Measurements from ENCODE around the gene USP8. TPM values are rescaled to one million over a fixed set of nuclear protein-coding genes. Genes with fewer than 3 reads are reported as not detected.

The USP8 gene
- total RNA-seq, 2 donors from 2014 or later = 32.4 to 34.6 TPM

DNA sequence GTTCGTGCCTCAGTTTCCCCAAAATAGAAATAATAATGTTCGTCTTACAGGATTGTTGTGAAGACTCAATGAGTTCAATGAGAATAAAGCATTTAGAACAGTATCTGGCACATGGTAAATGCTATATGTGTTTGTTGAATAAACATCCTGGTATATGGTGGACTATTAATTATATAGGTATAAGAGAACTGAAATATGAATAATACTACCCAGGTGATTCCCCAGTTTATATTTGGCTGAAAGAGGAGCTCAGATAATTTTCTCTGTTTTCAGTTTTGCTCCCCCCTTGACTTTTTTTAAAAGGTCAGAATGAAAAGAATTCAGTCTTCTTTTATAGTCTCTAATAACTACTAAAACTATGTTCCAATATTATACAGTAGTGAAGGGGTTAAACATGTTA is 46.9 kb downstream of the USP8 start:
- 90% methylated on average over 2 of the region's 2 CpGs for WGBS, 2 donors
- no peak overlapping the region for H3K4me3 ChIP-seq
- intact Hi-C loops (cut with DNase I) = no loop called here
- no peaks in the 10 kb centered on the region for H3K9me3 ChIP-seq
- no peak for DNase-seq
- ATAC-seq = no peak
- no peak overlapping the region for H3K27ac ChIP-seq
- no peaks in the 10 kb centered on the region for H3K4me1 ChIP-seq
- H3K27me3 ChIP-seq = no peaks in the 10 kb centered on the region
- H3K36me3 ChIP-seq (replicated peaks in 1 of 2; ENCODE audit: insufficient read depth in 1 of 2, low read depth in 2 of 2) = peaks cover 0 to 2% of the 10 kb centered on the region in 2 donors
- TF ChIP-seq, protein P1, sequence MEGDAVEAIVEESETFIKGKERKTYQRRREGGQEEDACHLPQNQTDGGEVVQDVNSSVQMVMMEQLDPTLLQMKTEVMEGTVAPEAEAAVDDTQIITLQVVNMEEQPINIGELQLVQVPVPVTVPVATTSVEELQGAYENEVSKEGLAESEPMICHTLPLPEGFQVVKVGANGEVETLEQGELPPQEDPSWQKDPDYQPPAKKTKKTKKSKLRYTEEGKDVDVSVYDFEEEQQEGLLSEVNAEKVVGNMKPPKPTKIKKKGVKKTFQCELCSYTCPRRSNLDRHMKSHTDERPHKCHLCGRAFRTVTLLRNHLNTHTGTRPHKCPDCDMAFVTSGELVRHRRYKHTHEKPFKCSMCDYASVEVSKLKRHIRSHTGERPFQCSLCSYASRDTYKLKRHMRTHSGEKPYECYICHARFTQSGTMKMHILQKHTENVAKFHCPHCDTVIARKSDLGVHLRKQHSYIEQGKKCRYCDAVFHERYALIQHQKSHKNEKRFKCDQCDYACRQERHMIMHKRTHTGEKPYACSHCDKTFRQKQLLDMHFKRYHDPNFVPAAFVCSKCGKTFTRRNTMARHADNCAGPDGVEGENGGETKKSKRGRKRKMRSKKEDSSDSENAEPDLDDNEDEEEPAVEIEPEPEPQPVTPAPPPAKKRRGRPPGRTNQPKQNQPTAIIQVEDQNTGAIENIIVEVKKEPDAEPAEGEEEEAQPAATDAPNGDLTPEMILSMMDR (IDR thresholded peaks at IDR 0.05) = no peak
- no peak for TF ChIP-seq POLR2A (IDR thresholded peaks at IDR 0.05)

DNA sequence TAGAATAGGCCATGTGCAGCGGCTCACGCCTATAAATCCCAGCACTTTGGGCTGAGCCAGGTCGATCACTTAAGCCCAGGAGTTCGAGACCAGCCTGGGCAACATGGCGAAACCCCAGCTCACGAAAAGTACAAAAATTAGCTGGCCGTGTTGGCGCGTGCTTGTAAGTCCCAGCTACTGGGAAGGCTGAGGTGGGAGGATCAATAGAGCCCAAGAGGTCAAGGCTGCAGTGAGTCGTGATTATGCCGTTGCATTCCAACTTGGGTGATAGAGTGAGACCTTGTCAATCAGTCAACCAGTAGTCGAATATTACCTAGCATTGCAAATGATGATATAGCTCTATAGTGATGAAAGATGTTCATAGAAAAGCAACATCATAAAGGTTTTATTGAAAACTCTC is 51.9 kb downstream of the USP8 start:
- no peaks in the 10 kb centered on the region for H3K9me3 ChIP-seq
- ATAC-seq = no peak
- peaks cover 8 to 15% of the 10 kb centered on the region in 2 donors for H3K36me3 ChIP-seq (replicated peaks in 1 of 2; ENCODE audit: insufficient read depth in 1 of 2, low read depth in 2 of 2)
- WGBS, 2 donors = 79 to 80% methylated on average over 12 of the region's 12 CpGs
- no peak overlapping the region for H3K4me3 ChIP-seq
- H3K27me3 ChIP-seq = no peaks in the 10 kb centered on the region
- TF ChIP-seq POLR2A (IDR thresholded peaks at IDR 0.05) = no peak
- TF ChIP-seq, protein P1 (IDR thresholded peaks at IDR 0.05) = no peak
- H3K4me1 ChIP-seq = no peaks in the 10 kb centered on the region
- H3K27ac ChIP-seq = no peak overlapping the region
- DNase-seq = no peak
- intact Hi-C loops (cut with DNase I) = no loop called here

- Histone ChIP-seq H3K27me3 (no peaks in the 10 kb centered on the region), H3K4me1 (no peaks in the 10 kb centered on the region), H3K9me3 (no peaks in the 10 kb centered on the region), H3K27ac (no peak overlapping the region), H3K36me3 (replicated peaks in 1 of 2; ENCODE audit: insufficient read depth in 1 of 2, low read depth in 2 of 2) (peaks cover 0 to 17% of the 10 kb centered on the region in 2 donors), H3K4me3 (no peak overlapping the region)
- ATAC-seq (no peak), DNase-seq (no peak)
- intact Hi-C loops (cut with DNase I) = no loop called here
- WGBS, 2 donors = 81 to 94% methylated on average over 1 of the region's 1 CpG
- no peak for TF ChIP-seq POLR2A (IDR thresholded peaks at IDR 0.05)
- TF ChIP-seq, protein P1 (IDR thresholded peaks at IDR 0.05) = no peak
Observed at GRCh38 chr15:50484781-50485180, 60.6 kb downstream of the USP8 start.

DNA sequence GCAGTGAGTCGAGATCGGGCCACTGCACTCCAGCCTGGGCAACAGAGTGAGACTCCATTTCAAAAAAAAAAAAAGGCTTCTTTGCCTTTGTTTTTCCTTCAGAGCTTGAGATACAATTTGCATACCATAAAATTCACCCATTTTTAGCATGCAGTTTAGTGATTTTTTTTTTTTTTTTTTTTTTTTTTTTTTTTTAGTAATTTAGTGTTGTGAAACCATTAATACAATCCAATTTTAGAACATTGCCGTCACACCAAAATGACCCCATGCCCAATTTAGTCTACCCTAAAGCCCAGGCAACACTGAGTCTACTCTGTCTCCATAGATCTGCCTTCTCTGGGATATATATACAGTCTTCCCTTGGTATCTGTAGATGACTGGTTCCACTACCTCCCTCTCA is 61.2 kb downstream of the USP8 start:
- H3K4me1 ChIP-seq = no peaks in the 10 kb centered on the region
- DNase-seq (no peak), ATAC-seq (no peak)
- H3K27me3 ChIP-seq = no peaks in the 10 kb centered on the region
- H3K9me3 ChIP-seq = no peaks in the 10 kb centered on the region
- H3K36me3 ChIP-seq (replicated peaks in 1 of 2; ENCODE audit: insufficient read depth in 1 of 2, low read depth in 2 of 2) = peaks cover 0 to 19% of the 10 kb centered on the region in 2 donors
- H3K27ac ChIP-seq = no peak overlapping the region
- intact Hi-C loops (cut with DNase I) = no loop called here
- WGBS, 2 donors = 96 to 98% methylated on average over 3 of the region's 3 CpGs
- no peak for TF ChIP-seq POLR2A (IDR thresholded peaks at IDR 0.05)
- TF ChIP-seq, protein P1 (IDR thresholded peaks at IDR 0.05) = no peak
- H3K4me3 ChIP-seq = no peak overlapping the region

DNA sequence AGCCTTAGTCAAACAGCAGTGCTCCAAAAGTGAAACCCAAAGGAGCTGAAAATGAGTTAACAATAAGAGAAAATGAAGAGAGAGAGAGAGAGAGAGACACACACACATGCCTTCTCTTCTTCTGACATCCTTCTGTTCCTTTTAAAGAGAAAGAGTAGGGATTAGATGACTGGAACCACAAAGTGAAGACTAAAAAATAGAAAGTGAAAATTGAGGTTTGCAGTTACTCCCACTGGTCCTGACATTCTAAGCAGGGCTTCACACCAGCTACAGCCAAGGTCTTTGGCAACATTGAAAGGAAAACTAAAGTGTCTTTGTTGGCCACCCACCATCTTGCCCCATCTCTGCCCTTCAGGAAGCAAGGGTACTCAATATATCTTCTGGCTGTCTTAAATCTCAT is 63.1 kb downstream of the USP8 start:
- ATAC-seq = no peak
- DNase-seq = no peak
- intact Hi-C loops (cut with DNase I) = no loop called here
- peaks cover 0 to 17% of the 10 kb centered on the region in 2 donors for H3K36me3 ChIP-seq (replicated peaks in 1 of 2; ENCODE audit: insufficient read depth in 1 of 2, low read depth in 2 of 2)
- no peaks in the 10 kb centered on the region for H3K9me3 ChIP-seq
- H3K27me3 ChIP-seq = no peaks in the 10 kb centered on the region
- TF ChIP-seq POLR2A (IDR thresholded peaks at IDR 0.05) = no peak
- TF ChIP-seq, protein P1 (IDR thresholded peaks at IDR 0.05) = no peak
- H3K4me1 ChIP-seq = no peaks in the 10 kb centered on the region
- no peak overlapping the region for H3K4me3 ChIP-seq
- no peak overlapping the region for H3K27ac ChIP-seq

All from body of pancreas (tissue), 4 donors.